ENCODE results near the gene RAI1.

The RAI1 gene

DNA sequence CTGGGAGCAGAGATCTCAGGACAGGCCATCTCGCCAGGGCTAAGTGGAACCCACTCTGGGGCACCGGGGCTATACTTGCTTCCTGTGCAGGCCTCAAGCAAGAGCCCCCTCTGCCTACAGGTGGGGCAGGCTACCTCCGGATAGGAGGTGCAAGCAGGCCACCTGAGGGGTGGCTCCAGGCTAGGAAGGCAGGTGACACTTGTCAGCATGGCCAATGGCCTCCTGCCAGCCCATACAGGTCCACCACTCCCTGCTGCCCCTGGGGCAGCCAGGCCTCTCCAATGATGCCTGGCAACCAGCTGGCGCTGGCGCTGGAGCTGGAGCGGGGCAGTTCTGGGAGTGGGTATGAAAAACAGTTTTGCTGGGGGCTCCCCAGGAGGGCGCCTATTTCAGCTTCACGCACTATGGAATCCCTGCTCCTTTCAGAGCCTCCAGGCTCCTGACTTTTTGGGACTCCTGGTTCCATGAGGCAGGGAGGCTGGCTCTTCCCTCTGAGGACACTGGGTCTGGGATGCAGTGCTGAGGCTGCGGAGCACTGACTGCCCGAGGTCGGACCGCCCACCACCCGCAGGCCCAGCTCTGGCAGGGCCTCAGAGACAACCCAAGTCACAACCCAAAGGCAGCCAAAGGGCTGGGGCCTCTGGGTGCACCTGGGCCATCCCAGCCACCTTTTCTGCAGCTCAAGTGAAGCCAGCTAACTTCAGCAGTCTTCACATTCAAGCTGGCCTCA, 164.0 kb downstream of the RAI1 start:
- no peak for DNase-seq
- intact Hi-C loops (cut with DNase I) = no loop called here

DNA sequence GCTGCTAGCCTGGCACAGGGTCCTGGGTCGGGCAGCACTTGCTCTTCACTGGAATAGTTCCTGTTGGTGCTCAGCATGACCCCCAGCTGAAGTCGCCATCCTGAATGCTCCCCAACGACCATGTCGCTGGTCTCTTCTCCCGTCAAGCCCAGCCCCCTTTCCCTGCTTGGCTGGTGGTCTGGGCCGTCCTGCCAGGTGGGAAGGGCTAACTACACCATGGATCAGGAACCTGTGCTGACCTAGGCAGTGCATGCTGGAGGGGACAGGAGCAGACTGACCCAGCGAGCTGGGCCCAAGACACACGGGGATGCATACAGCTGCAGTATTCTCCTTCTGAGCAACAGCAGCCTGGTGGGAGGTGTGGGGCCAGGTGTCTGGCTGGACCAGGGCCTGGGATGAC, 164.7 kb downstream of the RAI1 start:
- intact Hi-C loops (cut with DNase I) = no loop called here
- no peak for DNase-seq

DNA sequence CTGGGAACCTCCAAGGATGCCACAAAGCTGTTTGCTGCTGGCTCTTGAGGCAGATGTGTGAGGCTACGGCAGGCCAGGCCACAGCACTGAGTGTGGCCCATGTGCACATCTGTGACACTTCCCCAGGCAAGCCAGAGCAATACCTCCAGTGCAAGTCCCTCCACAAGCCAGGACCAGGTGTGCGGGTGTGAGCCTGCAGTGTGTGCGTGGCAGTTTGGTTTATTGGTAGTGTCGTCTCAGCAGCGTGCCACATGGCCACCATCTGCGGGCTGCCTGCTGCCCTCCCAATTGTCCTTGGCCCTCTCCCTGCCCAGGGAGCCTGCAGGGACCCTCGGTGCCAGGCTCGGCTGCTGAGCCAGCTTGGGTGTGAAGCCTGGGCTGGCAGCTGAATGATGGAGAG, 165.4 kb downstream of the RAI1 start:
- intact Hi-C loops (cut with DNase I) = no loop called here
- DNase-seq = no peak

DNA sequence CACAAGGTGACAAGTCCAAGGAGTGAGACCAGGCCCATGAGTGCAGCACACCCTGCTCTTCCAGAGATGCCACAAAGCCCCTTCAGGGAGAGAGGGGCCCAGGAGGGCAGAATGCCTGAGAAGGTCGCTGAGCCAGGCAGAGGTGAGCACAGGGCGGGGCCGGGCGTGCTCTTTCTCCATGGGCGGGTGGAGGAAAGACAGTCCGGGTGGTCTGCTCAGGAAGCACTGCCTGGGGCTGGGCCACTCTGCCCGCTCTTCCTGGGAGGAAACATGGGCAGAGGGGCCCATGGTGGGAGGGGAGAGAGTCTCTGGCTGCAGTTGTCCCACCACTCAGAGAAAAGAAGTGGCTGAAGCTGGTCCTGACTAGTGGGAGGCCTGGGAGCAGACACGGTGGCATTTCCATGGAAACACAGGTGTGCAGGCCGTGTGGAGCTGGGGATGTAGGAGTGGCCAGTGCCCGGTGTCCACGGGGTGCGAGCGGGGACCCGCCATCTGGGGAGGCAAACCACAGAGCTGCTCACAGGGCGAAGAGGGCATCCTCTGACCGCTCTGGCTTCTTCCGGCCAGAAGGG, 165.9 kb downstream of the RAI1 start:
- peak in 1 of 10 donors; percentile 16 for DNase-seq
- intact Hi-C loops (cut with DNase I) = no loop called here

DNA sequence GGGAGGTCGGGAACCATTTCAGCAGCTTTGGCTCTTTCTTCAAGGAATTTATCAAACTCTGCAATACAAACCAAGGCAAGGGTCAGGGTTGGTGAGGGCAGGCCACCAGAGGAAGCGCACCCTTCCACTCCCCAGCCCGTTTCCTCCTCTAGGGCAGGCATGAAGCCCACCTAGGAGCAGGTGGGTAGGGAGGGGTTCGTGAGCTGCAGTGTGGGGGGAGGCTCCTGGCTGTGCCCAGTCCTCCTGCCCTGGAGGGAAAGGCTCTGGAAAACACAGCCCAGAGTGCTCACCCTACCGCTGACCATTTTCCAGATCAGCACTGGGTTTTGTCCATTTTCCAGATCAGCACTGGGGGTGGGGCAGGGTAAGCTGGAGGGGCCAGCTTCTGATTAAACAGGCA, 166.5 kb downstream of the RAI1 start:
- intact Hi-C loops (cut with DNase I) = no loop called here
- DNase-seq = no peak

DNA sequence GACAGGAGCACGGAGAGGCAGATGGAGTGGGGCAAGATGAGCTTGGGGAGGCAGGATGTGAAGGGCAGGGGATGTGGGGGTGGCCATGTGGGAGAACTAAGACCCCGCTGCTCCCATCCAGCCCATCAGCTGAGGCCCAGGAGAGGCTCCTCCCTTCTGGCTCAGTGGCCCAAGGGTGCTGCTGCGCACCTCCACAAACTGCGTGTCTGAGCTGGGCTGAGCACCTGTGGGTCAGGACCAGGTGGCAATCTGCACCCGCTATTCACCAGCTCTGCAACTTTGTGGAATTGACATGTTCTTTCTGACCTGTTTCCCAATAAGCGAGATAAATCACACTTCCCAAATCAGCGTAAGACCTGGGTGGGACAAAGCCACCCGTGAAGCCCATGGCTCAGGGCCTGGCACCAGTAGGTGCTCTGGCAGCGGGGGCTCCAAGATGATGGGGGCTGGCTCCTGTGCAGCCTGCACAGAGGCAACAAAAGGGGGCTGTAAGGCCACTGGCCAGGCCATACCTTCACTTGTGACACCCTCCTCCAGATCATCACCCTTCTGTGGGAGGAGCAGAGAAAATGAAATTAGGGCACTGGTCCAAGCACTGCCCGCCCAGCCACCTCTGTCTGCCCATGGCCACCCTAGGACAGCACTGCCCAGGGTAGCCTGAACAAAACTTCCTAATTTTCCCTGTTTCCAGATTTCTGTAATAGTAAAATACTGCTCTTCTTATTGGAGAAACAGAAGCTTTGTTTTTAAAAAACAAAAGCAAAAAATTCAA, 167.2 kb downstream of the RAI1 start:
- intact Hi-C loops (cut with DNase I) = no loop called here
- DNase-seq = peak in 1 of 10 donors; percentile 45

DNA sequence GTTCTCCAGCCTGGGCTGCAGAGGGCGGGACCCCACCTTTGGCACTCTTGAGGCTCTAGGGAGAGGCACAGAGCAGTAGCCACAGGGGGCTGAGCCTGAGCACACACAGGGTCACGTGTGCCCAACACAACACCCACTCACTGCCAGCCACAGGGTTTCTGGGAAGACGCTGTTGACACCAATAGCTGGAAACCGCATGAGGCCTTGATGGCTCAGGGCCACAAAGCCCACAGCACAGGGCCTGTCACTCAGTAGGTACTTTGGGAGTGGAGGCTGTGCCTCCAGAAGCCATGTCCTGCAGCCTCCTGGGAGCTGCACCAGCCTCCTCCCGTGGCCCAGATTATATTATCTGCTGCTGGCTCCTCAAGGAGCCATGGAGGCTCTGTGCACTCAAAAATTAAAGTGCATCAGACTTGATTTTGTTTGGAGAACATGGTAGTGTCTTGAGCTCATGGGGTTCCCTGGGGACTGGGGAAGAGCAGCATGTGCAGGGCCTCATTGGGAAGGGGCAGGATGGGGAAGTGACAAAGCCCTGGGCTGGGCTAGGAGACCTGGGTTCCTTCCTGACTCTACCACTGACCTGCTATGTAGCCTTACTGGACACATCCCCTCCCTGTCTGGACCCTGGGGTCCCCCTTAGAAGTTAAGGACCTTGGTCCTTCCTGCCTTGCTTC, 168.0 kb downstream of the RAI1 start:
- DNase-seq = peak in 8 of 10 donors; percentile 46 to 95 (median 70)
- intact Hi-C loops (cut with DNase I) = no loop called here

DNA sequence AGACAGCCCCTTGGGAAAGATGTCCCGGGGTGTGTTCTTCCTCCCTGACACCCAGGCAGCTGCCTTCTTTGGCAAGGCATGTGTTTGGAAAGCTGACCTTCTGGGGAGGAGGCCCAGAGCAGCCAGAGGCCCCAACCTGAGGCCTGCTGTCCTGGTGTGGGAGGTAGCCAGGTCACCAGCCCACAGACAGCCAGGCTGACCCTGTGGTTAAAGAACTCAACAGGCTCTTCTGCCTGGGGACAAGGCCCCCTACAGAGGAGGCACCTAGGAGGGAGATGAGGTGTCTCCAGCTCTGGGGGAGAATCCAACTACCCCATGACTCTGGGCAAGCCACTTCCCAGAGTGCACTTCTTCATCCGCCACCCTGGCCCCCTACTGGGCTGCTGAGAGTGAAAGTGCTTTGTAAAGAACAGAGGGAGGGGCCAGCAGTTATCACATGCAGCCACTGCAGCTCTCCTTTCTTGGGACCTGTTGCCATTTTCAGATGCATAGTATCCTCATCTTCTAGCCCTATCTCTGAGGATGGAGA, 168.7 kb downstream of the RAI1 start:
- peak in 5 of 10 donors; percentile 36 to 92 (median 62) for DNase-seq
- intact Hi-C loops (cut with DNase I) = no loop called here

DNA sequence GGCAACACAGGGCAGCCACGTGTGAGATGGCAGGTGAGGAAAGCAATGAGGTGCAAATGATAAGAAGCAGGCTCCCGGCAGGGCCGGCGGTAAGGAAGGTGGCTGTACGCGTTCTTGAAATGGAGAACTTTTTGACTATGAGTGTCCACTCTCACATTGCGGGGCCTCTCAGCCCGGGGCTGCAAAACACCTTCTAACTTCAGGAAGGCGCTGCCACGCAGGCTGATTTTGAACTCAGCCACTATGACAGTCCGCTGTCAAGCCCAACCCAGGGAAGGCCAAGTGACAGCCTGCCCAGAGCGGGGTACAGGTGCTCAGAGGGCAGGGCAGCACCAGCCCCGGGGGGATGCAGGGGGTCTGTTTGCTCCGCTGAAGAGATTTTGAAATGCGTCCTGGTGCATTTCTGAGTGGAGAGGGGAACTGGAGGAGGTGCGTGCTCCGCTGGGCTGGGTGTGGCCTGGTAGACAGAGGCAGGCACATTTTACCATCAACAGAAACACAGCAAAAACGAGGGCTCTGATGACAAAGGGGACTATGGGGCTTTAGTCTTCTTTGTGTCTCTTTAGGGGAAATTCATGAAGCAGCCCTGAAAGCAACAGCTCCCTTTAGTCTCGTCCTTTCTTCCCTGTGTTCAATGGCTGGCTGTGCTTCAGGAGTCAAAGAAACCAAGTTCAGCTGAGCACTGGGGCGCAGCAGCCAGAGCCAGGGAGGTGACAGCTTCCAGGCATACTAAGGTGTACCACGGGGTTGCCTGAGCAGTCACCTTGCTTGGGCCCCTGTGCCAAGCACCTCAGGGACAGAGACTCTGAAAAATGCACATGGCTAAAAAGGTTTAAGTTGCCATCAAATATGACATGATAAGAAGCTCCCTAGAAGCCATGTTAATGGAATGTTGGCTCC, 170.1 kb downstream of the RAI1 start:
- intact Hi-C loops (cut with DNase I) = no loop called here
- DNase-seq = peak in 1 of 10 donors; percentile 55

DNA sequence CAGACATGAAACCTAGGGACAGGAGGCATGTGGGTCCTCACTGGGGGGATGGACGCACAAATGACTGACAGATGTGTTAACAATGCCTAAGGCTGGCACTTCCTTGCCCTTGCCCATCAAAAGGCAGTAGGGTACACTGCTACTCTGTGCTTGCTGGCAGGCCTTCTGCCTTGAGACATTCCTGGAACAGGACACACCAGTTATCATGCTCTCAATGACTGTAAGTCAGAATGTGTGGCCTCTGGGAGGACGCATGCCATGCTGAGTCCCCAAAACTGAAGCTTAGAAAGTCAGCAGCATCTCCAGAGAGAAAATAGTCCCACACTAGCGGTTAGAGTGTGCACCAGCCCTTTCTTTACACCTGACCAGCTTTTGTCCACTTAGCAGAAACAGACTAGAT, 171.7 kb downstream of the RAI1 start:
- intact Hi-C loops (cut with DNase I) = no loop called here
- DNase-seq = peak in 1 of 10 donors; percentile 6

DNA sequence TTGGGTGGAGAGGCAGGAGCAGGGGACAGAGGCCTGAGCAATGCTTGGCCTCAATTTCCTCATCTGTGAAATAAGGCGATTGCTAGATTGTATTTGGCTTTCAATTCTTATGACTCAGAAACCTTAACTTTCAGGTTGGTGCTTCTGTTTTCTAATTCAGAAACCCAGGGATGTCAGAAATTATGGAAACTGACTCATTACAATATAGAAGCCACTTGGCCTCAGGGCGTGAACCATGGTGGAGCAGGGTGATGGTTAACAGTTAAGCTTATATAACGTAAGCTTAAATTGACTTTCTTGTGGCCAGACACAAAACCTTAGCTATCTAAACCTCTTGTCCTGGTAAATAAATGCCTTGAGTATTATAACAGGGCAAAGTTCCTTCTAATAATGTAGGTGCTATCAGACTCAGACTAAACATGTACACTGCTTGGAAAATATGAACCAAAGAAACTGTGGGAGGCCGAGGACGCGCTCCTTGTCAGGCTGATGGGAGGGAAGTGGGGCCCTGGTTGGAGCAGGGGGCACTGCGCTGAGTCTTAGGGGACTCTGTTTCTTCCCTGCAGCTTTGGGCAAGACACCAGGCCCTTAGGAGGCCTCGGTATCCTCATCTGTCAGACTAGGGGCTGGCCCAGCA, 172.7 kb downstream of the RAI1 start:
- intact Hi-C loops (cut with DNase I) = no loop called here

DNA sequence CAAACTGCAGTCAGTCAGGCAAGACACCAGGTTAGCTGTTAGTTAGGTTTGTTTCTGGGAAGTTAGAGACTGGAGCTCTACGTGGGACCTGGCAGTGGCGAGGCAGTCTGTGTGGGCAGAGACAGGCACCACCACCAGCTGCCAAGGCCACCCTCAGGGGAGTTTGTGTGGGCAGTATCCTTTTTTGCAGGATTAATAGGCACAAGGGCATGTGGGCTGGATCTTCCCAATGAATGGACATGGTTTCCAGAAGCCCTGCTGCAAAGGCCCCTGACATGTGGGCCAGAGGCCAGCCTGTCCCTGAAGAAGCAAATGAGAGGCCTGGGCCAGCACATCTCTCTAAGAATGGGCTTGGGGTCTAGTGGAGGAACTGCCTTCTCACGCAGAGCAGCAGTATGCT, 174.7 kb downstream of the RAI1 start:
- DNase-seq = peak in 2 of 10 donors; percentile 48 to 76
- intact Hi-C loops (cut with DNase I) = no loop called here

More for the DNA sequence above, 172.7 kb downstream of the RAI1 start:
- peak in 1 of 10 donors; percentile 21 for DNase-seq

DNA sequence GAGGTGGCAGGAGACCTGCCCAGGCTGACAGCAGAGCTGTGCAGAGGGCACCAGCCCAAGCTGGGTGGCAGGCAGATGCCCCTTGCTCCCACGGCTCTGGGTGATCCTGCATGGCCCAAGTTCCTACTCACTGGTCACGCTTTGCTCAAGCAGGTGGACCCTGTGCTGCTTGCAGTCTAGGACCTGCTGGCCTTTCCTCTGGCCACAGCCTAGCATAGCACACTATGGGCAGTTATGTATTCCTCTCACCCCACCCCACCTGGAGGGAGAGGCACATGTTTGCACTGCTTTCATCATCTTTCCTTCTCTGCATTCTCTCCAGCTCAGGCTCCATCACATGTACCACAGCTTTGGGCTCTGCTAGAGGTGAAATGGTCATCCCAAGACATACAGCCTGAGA, 175.1 kb downstream of the RAI1 start:
- intact Hi-C loops (cut with DNase I) = no loop called here

DNA sequence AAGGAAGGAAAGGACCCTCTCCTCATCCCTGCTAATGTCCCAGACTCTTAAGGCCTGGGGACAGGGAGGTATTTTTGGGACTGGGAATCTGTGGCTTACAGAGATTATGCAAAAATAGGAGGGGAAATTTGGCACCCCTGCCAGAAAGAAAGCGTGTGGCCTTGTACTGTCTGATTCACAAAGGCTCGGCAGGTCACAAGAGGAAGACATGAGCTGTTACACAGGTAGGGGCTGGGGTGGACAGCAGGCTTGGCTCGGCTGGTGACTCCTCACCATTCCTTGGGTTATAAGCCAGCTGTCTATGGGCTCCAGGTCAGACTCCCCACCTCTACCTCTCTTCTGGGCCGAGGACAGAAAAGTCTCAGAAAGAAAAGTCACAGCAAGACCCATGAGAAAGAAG, 176.2 kb downstream of the RAI1 start:
- DNase-seq = peak in 1 of 10 donors; percentile 2
- intact Hi-C loops (cut with DNase I) = no loop called here

More for the DNA sequence above, 175.1 kb downstream of the RAI1 start:
- no peak for DNase-seq

DNA sequence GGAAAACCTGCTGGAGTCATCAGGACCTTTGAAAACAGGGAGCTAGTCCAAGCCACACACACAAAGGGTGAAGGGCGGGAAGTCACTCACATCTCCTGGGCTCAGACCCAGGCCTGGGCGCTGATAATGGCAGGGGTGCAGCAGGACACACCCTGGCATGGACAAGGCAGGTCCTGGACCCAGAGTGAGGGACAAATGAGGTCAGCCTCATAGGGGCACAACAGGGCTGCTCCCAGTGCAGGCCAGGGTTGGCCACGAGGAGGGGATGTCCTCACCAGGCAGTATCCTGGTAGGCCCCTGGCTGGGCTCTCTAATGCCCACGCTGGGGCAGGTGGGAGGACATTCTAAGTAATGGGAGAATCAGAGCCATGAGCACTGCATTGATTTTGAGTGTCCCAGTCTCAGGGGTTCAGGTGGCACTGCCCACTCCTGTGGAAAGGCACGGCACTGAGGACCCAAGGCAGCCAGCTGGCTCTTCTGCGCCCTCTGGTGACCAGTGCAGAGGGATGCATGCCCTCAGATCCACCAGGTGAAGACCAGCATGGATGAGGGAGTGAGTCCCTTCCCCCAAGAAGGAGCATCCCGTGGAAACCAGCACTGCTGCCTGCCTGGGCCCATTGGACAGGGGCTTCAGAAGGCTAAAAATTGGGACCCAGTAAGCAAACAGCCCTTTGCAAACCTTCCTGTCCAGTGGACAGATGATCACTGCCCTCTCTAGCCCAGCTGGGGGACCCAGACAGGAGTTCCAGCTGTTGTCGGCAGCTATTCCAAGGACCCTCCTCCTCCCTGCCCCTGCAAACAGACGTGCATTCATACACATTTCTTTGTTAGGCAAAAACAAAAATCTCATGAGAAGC, 178.9 kb downstream of the RAI1 start:
- DNase-seq = peak; percentile 66 to 97 (median 78)
- intact Hi-C loops (cut with DNase I) = loop anchor here (1.0 kb wide), 2 partner anchors 48 to 179 kb away; partner anchors contain the start of gene RAI1

DNA sequence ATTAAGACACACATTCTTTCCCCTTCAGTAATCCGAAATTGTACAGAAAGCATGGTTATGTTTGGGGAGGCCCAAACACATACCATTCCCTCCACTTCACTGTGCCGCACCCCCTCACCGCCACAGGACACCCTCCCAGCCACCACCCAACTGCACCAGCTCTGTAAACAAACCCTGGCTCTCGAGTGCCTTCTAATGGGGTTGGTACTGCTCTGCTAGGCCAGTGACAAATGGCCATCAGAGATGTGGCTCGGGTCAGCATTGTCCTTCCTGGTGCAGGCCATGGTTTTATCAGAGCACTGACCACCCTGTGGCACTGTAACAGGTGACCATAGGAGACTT, 179.5 kb downstream of the RAI1 start:
- DNase-seq = peak in 2 of 10 donors; percentile 24 to 62
- intact Hi-C loops (cut with DNase I) = loop anchor here (1.0 kb wide), 2 partner anchors 48 to 179 kb away; partner anchors contain the start of gene RAI1

Measured in posterior cingulate gyrus (tissue), 11 donors.